Astrocyte of the spinal cord (primary cell): ENCODE measurements around the gene CD80.

Experiments
- DNase-seq: peaks from one replicate; pipeline ENCODE4 v3.0.0; 2011; ENCODE audit warnings: low read depth, low spot score
- H3K4me3 ChIP-seq: 2 replicates; pipeline ENCODE4 v1.5.1; 2011; ENCODE audit warnings: low read depth, mild to moderate bottlenecking, low read length, moderate library complexity
- CTCF ChIP-seq: IDR thresholded peaks from 2 replicates; pipeline ENCODE4 v1.5.1; 2012; ENCODE audit warnings: low read depth, mild to moderate bottlenecking, low read length, inconsistent platforms
- in situ Hi-C: cut with HindIII; loops from 2 replicates; pipeline ENCODE4 v1.10.0; 2017; ENCODE audit warnings: low sequenced_read_pairs

Gene CD80

GRCh38 chr3:119497820-119498185, 61.6 kb downstream of the CD80 start:
- in situ Hi-C loops = no loop called here
- peak; percentile 29 for DNase-seq
- no peak for TF ChIP-seq CTCF
- peak overlapping the region; percentile 92 for H3K4me3 ChIP-seq

GRCh38 chr3:119494597-119494996, 64.8 kb downstream of the CD80 start:
- peak; percentile 26 for TF ChIP-seq CTCF
- no peak for DNase-seq
- no peak overlapping the region for H3K4me3 ChIP-seq
- in situ Hi-C loops = no loop called here

GRCh38 chr3:119492810-119493209, 66.6 kb downstream of the CD80 start:
- DNase-seq = no peak
- TF ChIP-seq CTCF = no peak
- H3K4me3 ChIP-seq = no peak overlapping the region
- in situ Hi-C loops = no loop called here

DNA sequence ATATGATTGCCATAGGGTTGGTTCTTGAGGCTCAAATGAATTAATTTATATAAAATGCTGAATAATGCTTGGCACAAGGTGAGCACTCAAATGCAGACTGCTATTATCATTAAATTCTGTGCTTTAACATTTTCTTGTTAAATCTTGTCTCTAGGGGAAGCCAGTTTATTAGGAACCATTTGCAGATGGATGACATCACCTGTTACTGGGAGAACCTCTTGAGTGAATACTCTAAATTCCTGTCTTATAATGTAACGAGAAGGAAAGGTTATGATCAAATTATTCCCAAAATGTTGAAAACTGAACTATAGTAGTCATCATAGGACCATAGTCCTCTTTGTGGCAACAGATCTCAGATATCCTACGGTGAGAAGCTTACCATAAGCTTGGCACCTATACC, 67.3 kb downstream of the CD80 start:
- no peak overlapping the region for H3K4me3 ChIP-seq
- no peak for TF ChIP-seq CTCF
- DNase-seq = no peak
- in situ Hi-C loops = no loop called here

GRCh38 chr3:119490153-119490552, 69.3 kb downstream of the CD80 start:
- in situ Hi-C loops = no loop called here
- no peak for TF ChIP-seq CTCF
- DNase-seq = no peak
- no peak overlapping the region for H3K4me3 ChIP-seq

- H3K4me3 ChIP-seq = no peak overlapping the region
- in situ Hi-C loops = no loop called here
- DNase-seq = no peak
- TF ChIP-seq CTCF = no peak
Measured at GRCh38 chr3:119485563-119485962, 73.9 kb downstream of the CD80 start.

DNA sequence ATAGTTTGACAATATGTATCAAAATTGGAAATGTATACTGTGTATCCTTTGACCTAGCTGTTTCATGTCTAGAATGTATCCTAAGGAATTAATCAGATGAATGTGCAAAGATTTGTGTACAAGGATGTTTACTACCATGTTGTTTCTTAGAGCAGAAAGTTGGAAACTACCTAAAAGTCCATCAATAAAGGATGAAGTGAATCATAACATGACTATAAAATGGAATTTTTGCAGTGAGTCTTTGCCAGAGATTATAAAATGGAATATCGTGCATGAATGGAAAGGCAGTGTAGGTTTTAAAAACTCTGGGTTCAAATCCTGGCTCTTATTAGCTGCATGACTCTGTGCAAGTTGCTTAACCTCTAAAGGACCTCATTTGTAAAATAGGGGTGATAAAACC, 76.3 kb downstream of the CD80 start:
- no peak for DNase-seq
- no peak overlapping the region for H3K4me3 ChIP-seq
- no peak for TF ChIP-seq CTCF
- in situ Hi-C loops = no loop called here
